SHP77 treated with DMSO at 0.1 percent for 48 hours (cell line): Measurements from ENCODE around the gene HEPHL1.

Experiments used
- DNase-seq: peaks from one replicate; lab custom pipeline; 2025; lab: John Stamatoyannopoulos, UW

Gene HEPHL1

GRCh38 chr11:94018721-94019120, 2.4 kb upstream of the HEPHL1 start:
- DNase-seq: no peak

- DNase-seq: no peak
Observed at GRCh38 chr11:94023856-94024255, 2.7 kb downstream of the HEPHL1 start.

GRCh38 chr11:94024547-94024946, 3.4 kb downstream of the HEPHL1 start:
- no peak for DNase-seq

GRCh38 chr11:94025690-94026394, 4.7 kb downstream of the HEPHL1 start:
- no peak for DNase-seq

- DNase-seq: no peak
Observed at GRCh38 chr11:94027210-94027609, 6.1 kb downstream of the HEPHL1 start.

GRCh38 chr11:94028436-94028835, 7.3 kb downstream of the HEPHL1 start:
- no peak for DNase-seq

GRCh38 chr11:94030059-94030458, 8.9 kb downstream of the HEPHL1 start:
- no peak for DNase-seq

- no peak for DNase-seq
Observed at GRCh38 chr11:94031625-94032024, 10.5 kb downstream of the HEPHL1 start.

- DNase-seq: no peak
Observed at GRCh38 chr11:94032066-94032465, 10.9 kb downstream of the HEPHL1 start.

GRCh38 chr11:94032725-94033124, 11.6 kb downstream of the HEPHL1 start:
- no peak for DNase-seq

GRCh38 chr11:94034207-94034606, 13.1 kb downstream of the HEPHL1 start:
- DNase-seq: no peak

- DNase-seq: no peak
Observed at GRCh38 chr11:94036096-94036495, 14.9 kb downstream of the HEPHL1 start.

GRCh38 chr11:94043241-94043640, 22.1 kb downstream of the HEPHL1 start:
- no peak for DNase-seq

GRCh38 chr11:94046796-94047195, 25.6 kb downstream of the HEPHL1 start:
- DNase-seq: no peak

- no peak for DNase-seq
Observed at GRCh38 chr11:94048032-94048709, 27.0 kb downstream of the HEPHL1 start.

GRCh38 chr11:94049351-94049750, 28.2 kb downstream of the HEPHL1 start:
- DNase-seq: peak; percentile 63

GRCh38 chr11:94058630-94059029, 37.5 kb downstream of the HEPHL1 start:
- no peak for DNase-seq

- DNase-seq: no peak
Observed at GRCh38 chr11:94059065-94059464, 37.9 kb downstream of the HEPHL1 start.

- no peak for DNase-seq
Observed at GRCh38 chr11:94060401-94060800, 39.2 kb downstream of the HEPHL1 start.

GRCh38 chr11:94062360-94062759, 41.2 kb downstream of the HEPHL1 start:
- no peak for DNase-seq

GRCh38 chr11:94066901-94067429, 45.8 kb downstream of the HEPHL1 start:
- no peak for DNase-seq

GRCh38 chr11:94068764-94069163, 47.6 kb downstream of the HEPHL1 start:
- no peak for DNase-seq

GRCh38 chr11:94077552-94078293, 56.6 kb downstream of the HEPHL1 start:
- no peak for DNase-seq
